Heart left ventricle (tissue), 13 donors: ENCODE data around the gene TSKU.

Experiments used
- POLR2A ChIP-seq, 2 donors: fragments of 450-650 bp; IDR thresholded peaks; one replicate each; pipeline ENCODE4 v1.6.1; 2017; ENCODE audit warnings: antibody characterized with exemption in 2 of 2, mild to moderate bottlenecking in 2 of 2, moderate library complexity in 2 of 2
- TF ChIP-seq, protein P1 (sequence below), 12 donors: fragments of 200-600 bp; sonication (generic) in 4 of 12; IDR thresholded peaks; one replicate each; pipeline versions ENCODE4 v1.5.0 to v1.8.0; 2018 to 2022; ENCODE audit warnings: antibody characterized with exemption in 12 of 12, mild to moderate bottlenecking in 5 of 12
- donor health status: ischemic (EF 13 %, LVEDD 7.1; RV severe dilation, severe dysfunction).
- donor health status: DM: no; HTN: yes; CAD: no.
- donor health status: DM: no; HTN: no; CAD: no.
- donor health status: ischemic (EF 25% LVEDD 6.9; RV normal size, moderate dysfunction).
- donor health status: ischemic (EF 25% LVEDD 5.7; RV mildly dilated, moderate dysfunction).
- donor health status: ischemic (EF 35%, LVEDD 5.7; RV mildly dilated, moderate dysfunction).
- donor health status: nonischemic (EF 11% LVEDD 7.7; RV severe dilation, severe dysfunction).
- donor health status: DM: yes; HTN: yes; CAD: no.
- donor health status: PGD.
- donor health status: ischemic (EF 29% LVEDD 5.4; RV normal size, mild dysfunction).
- donor health status: nonischemic (EF 23%, LVEDD 6.1; RV moderate dilation, normal function).

DNA sequence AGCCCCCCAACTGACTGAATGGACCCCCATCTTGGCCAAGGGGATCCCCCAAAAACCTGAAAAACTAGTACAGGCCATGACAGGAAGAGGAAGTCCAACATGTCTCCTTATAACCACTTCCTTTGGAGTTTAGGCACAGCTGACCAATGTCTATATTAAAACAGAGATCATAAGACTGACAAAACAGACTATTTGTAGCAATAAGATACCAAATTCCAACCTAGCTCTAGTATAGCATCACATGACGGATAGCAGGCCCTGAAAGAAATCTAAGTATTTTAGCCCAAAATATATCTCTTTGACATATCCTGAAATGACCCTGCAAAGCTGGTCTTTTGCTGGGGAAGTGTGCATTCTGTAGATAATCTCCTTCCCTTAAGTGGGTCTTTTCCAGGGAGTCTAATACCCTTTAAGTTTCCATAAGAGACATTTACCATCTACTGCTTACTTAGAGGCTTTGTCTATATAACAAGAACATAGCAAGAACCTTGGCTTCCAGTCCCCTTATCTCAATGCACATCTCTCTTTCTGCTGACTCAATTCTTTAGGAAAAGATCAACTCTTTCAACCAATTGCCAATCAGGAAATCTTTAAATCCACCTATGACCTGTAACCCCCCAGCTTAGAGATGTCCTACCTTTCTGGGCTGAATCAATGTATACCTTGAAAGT lies 42.7 kb downstream of the TSKU start:
- TF ChIP-seq, protein P1, sequence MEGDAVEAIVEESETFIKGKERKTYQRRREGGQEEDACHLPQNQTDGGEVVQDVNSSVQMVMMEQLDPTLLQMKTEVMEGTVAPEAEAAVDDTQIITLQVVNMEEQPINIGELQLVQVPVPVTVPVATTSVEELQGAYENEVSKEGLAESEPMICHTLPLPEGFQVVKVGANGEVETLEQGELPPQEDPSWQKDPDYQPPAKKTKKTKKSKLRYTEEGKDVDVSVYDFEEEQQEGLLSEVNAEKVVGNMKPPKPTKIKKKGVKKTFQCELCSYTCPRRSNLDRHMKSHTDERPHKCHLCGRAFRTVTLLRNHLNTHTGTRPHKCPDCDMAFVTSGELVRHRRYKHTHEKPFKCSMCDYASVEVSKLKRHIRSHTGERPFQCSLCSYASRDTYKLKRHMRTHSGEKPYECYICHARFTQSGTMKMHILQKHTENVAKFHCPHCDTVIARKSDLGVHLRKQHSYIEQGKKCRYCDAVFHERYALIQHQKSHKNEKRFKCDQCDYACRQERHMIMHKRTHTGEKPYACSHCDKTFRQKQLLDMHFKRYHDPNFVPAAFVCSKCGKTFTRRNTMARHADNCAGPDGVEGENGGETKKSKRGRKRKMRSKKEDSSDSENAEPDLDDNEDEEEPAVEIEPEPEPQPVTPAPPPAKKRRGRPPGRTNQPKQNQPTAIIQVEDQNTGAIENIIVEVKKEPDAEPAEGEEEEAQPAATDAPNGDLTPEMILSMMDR (IDR thresholded peaks at IDR 0.05): no peak
- no peak for TF ChIP-seq POLR2A (IDR thresholded peaks at IDR 0.05)
